SH-SY5Y (cell line): ENCODE measurements around the gene PIGN.

Experiments used
- GATA2 ChIP-seq: IDR thresholded peaks from 2 replicates; pipeline ENCODE4 v1.6.1; 2011; ENCODE audit warnings: mild to moderate bottlenecking, low read depth, low read length
- GATA3 ChIP-seq: IDR thresholded peaks from 2 replicates; pipeline ENCODE4 v1.6.1; 2011; ENCODE audit warnings: low read depth, mild to moderate bottlenecking, low read length, moderate library complexity

DNA sequence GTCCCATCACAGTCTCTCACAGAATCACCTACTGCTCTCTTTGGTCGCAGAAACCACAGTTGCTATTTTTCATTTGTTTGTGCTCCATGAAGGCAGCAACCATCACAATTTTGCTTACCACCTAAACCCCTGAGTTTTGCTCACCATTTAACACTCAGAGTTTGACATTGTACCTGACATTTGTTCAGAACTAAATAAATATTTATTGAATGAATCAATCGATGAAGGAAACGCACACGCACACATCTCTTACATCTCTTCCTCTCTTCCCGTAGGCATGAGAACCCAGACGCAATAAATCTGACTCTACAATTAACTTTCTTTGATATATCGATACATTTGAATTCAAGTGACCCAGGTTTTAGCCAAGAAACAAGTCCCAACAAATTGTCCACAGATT is 188.5 kb downstream of the PIGN start:
- TF ChIP-seq GATA2 (no peak), GATA3 (no peak)
